HTR-8/SVneo (cell line): ENCODE measurements around the gene SLC1A2.

Experiments used
- DNase-seq: peaks from one replicate; pipeline ENCODE4 v3.0.0; 2011; ENCODE audit warnings: low spot score, mixed read lengths; ENCODE audit not compliant: insufficient read length
- FAIRE-seq: peaks from 2 replicates; lab custom pipeline; 2011; peaks lifted over from hg19 to GRCh38; lab: Jason Lieb, UNC

The SLC1A2 gene

DNA sequence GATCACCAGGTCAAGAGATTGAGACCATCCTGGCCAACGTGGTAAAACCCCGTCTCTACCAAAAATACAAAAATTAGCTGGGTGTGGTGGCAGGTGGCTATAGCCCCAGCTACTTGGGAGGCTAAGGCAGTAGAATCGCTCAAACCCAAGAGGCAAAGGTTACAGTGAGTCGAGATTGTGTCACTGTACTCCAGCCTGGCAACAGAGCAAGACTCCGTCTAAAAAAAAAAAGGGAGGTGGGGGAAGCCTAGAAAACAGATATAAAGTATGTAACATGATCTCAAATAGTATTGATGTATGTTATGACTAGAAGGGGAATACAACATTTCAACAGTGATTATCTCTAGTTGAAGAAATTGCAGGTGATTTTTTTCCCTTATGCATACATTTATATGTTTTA, 61.4 kb downstream of the SLC1A2 start:
- FAIRE-seq (no peak), DNase-seq (no peak)

- no peak for DNase-seq
- FAIRE-seq: no peak
Observed at GRCh38 chr11:35355102-35355749, 64.1 kb downstream of the SLC1A2 start.

DNA sequence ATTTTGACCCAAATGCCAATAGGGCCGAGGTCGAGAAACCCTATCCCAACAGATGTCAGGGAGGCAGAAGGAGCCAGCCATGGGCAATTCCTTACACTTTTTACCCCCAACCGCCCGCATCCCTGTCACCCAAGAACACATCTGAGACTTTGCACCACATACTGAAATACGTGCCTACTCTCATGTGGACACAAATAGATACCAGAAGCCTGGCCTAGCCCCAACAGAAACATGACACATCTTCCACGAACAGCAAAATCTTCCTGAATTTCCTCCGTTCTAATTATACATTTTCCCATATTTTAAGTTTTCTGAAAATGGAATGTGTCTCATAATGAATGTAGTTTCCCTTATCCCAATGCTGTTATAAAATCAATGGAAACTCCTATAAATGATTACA, 64.7 kb downstream of the SLC1A2 start:
- DNase-seq: no peak
- FAIRE-seq: no peak

GRCh38 chr11:35352077-35352888, 67.1 kb downstream of the SLC1A2 start:
- no peak for FAIRE-seq
- no peak for DNase-seq

DNA sequence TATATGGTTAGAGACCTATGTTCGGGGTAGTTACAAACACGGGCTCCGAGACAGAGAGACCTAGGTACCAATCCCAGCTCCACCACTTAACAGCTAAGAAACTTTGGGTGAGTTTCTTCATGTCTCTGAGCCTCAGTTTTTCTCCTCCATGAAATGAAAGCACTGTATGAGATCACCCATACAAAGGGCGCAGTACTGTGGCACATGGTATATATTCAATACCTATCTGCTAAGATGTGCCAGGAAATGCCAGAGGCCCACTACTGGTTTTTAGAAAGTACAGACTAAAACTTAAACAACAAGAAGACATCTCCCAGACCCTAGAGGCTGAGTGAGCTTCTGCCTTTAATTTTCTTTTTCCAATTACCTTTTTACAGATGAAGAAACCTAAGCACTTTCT, 69.5 kb downstream of the SLC1A2 start:
- DNase-seq (no peak), FAIRE-seq (no peak)

DNA sequence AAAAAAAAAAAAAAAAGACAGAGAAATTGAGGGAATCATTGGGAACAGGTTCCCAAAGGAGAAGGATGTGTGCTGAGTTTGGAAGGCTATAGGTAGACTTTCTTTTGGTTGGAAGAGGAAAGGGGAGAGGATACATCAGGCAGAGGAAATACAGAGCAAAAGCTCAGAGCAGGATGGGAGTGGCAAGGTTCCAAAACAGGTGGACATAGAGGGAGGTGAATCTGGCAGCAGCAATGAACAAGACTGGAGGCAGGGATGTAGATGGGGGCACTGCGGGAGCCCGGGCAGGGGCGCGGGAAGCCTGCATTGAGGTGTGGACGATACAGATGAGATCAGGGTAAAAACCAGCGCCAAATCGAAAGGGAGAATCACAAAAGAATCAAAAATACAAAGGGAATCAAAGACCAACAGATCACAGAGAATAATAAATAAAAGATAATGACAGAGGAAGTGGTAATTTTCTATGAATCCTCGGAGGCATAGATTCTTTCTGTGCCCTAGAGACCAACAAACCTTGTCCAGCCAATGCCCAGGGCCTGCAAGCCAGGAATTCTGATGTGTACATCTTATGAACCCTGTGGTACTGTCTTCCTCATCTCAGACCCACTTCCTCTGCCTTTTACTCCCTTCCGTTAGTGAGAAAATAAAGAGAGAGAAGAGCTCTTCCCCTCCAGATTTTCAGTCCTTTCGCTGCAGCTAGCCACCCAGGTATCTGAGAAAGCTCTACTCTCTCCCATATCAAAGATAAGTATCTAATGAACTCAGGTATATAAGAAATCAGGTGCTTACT, 70.3 kb downstream of the SLC1A2 start:
- DNase-seq: no peak
- no peak for FAIRE-seq

DNA sequence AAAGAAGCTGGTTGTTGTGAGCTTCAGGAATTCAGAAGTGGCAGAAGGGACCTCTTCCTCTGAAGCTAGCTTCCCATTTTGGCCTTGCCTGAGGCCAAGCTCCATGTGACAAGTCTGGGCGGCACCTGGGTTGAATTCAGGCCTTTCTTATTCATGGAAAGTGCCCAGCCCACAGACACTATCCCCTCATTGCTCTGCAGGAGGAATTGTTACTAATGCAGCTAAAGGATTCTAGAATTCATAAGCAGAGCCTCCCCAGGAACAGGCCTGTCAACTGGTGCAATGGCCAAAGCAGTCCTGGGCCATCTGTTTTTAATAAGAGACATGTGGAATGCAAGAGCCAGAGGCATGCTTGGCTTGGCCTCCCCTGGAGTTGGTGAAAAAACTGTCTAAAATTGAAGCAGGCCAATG, 71.4 kb downstream of the SLC1A2 start:
- DNase-seq: no peak
- FAIRE-seq: no peak

GRCh38 chr11:35347173-35347878, 72.0 kb downstream of the SLC1A2 start:
- no peak for DNase-seq
- no peak for FAIRE-seq

DNA sequence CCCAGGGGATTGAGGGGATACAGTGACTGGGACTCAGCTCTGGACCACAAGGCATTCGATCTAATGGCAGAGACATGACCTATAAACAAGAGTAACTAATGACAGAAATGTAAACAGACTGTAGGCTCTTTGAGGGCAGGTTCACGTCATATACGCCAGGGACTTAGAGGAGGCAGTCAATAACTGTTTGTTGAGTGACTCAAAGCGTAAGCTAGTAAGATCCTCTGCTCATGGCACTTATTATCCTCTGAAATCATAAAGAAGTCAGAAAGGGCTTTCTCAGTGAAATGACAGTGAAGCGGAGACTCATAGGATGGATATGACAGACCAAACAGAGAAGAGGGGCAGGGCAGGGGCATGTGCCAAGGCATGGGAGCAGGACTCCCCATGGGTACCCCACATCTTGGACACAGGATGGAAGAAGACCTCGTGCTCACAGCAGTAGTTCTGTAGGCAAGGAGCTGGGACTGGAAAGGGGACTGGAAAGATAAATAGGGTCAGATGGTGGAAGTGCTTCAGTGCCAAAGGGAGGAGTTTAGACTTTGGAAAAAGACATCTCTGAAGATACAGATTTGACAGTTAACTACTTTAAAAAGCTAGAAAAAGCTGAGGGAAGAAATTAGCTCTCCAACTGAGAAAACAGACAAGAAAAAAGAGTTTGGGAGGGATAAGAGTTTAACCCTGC, 72.7 kb downstream of the SLC1A2 start:
- FAIRE-seq (no peak), DNase-seq (no peak)

- FAIRE-seq (no peak), DNase-seq (no peak)
Observed at GRCh38 chr11:35344681-35345574, 74.4 kb downstream of the SLC1A2 start.

- no peak for FAIRE-seq
- no peak for DNase-seq
Observed at GRCh38 chr11:35343033-35343598, 76.2 kb downstream of the SLC1A2 start.

DNA sequence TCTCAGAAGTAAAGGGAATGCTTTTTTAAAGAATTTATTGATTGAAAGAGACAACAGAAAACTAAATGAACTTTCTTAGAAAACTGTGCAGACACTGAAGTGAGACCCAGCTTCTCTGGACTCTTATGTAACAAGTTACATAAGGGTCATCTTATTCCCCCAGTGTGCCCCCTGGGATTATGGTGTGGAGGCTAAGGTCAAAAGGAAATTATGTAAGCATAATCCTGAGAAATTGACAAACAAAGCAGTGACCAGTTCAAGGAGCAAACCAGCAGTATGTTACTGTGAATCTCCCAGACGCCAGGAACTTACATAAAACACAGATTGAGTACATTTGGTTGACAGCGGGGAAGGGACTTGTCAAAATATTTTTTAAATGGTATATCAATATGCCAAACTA, 78.6 kb downstream of the SLC1A2 start:
- DNase-seq (no peak), FAIRE-seq (no peak)

DNA sequence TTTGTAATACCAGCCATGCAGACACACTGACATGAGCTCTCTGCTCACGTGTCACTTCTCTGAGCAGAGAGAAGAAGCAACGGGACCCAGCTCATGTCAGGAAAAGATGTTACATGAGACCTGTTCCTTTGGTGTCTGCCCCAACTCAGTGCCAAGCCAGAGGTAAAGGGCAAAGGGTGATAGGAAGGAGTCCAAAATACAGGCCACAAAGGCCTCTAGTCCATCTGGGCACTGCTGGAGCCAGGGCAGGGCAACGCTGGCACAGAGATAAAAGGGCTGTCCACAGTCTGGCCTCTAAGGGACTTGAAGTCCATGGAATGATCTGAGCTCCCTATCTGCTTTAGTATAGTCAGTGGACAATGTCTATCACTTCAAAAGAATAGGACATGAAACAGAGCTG, 79.3 kb downstream of the SLC1A2 start:
- no peak for FAIRE-seq
- no peak for DNase-seq

DNA sequence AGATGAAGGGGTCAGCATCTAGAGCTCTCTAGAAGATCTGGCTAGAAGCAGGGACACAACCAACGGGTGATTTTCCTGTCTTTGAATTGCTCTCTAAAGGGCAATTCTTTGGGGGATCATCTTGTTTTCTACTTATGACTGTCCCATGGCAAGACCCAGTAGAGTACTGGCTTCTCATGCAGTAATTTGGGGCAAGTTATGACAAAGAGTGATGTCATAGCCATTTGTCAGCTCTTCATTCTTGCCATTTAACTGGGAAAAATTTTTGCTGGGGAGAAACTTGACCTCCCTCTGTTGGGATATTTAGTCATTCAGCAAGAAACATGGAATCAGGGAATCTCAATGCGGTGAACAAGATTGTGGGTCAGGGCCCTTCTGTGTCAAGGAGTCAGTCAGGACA, 80.4 kb downstream of the SLC1A2 start:
- DNase-seq (no peak), FAIRE-seq (no peak)

GRCh38 chr11:35337914-35338305, 81.4 kb downstream of the SLC1A2 start:
- FAIRE-seq (no peak), DNase-seq (no peak)

DNA sequence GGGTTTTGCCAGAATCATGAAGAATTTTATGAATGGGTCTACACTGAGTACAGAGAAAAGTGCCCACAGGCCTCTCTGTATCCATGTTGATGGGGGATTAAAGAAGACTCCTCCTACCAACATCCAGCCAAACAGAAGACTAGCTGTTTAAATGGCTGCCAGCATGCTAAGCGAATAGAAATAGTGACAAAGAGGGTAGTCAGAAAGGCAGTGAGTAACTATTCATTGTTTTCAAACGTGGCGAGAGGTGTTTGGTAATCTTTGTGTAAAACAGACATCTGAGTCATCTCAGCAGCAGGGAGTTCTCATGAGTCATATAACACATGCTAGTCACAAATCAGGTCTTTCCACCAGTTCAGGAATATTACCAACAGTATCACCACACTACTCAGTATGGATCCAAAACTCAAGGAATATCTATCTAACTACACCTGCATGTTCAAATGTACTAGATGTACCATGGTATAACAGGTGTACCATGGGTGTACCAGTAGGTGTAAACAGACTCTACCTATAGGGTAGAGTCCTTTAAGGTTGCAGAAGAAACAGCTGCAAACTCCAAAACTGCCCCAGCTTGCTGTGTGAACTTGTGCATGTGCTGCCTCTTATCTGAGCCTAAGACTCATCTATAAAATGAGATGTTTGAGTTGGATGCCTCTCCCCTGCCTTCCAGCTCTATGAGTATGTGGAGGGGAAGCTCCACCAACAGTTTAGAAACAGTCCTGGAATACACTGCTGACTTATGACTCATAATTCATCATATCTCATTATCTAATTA, 82.0 kb downstream of the SLC1A2 start:
- peak; percentile 42 for FAIRE-seq
- DNase-seq: peak; percentile 59

DNA sequence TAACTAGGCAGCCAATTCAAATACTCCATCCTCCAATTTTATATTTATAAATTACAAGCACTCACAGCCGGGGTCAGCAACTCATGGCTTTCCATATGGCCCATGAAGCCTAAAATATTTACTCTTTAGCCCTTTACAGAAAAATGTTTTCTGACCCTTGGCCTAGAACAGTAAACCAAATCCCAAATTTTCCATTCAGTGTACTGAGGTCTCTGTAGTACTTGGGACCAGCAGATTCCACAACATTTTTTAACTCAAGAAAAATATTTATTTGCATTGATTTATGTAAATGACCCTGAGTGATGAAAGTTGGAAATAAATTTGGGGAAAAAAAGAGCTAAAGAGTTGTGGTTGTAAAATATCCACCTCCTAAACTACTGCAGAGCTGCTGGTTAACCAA, 82.6 kb downstream of the SLC1A2 start:
- DNase-seq (no peak), FAIRE-seq (no peak)

- no peak for DNase-seq
- no peak for FAIRE-seq
Observed at GRCh38 chr11:35335226-35335625, 84.1 kb downstream of the SLC1A2 start.
